HCEC 1CT (cell line): Measurements from ENCODE around the gene S100Z.
"Not testable (repeated sequence)": the region's sequence is repeated elsewhere in the genome, so short reads cannot be mapped to it uniquely, and the experiment has no call there.

Experiments used
- DNase-seq: peaks from one replicate; pipeline ENCODE4 v3.0.0-alpha.2; 2017

Gene S100Z

GRCh38 chr5:76831110-76831452 lies 18.7 kb upstream of the S100Z start:
- peak; percentile 44 for DNase-seq

DNA sequence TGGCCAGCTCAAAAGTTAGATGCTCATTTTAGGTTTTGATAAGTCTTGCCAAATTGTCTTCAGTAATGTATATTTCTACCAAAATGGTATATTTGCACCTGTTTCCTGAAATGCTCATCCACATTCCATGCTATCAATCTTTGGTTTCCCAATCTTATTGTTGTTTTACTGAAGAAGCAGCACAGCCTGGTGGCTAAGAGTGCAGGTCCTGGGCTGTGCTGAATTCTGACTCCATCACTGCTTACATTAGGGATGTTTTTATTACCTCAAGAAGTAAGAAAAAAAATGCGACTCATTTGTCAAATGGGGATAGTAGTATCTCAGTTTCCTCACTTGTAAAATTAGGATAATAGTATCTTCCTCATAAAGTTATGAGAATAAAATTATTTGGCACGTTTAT lies 13.6 kb upstream of the S100Z start:
- peak; percentile 39 for DNase-seq

GRCh38 chr5:76836585-76836984 lies 13.2 kb upstream of the S100Z start:
- peak; percentile 18 for DNase-seq

DNA sequence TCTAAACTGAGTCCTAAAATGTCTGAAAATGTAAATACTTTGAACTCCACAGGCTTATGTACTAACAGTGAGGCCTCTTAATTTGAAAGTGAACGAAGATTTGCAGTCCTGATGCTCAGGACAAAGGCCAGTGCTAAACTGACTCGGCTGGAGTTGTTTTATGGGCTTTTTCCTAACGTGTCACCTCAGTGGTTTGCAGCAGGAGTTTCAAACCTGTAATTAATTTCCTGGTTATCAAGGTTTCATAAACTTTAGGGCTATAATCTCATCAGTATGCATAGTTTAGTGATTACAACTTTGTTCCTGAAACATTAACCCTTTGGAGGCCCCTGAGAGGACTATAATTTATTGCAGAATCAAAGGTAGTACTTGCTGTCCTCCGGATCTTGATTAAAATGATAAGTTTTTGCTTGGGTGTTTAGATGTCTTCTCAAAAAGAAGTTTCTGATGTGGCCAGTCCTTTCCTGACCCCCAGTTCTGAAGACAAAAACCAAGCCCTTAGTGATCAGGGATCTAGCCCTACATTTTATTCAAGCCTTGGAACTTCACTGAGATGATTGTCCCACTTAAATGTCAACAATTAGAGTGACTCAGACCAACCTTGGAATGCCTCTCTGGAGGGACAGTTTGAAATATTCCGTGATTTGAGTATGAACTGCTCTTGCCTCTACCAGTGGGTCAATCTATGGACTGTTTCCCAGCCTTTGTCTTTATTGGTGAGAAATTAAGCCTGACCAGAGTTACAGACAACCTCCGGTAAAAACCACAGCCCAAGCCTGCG lies 11.1 kb upstream of the S100Z start:
- peak; percentile 41 for DNase-seq

- DNase-seq = no peak
Observed at GRCh38 chr5:76841361-76841760, 8.5 kb upstream of the S100Z start.

DNA sequence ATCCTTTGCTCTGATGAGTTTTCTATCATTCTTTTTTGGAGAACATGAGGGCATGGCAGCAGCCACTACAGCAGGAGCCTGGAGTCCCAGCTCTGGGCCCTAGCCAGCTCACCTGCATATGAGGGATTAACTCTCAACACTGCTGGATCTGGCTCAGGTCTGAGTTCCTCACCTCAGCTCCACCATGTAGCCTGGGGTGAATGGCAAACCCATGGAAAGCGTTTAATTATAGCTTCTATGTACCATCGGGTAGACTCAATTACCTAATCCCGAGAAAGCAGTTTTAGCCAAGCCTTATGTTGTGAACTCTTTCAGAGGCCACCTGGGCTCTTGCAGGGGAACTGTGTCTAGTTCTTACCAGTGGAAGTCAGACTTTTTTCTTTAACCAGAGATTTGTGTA lies 3.9 kb upstream of the S100Z start:
- no peak for DNase-seq

DNA sequence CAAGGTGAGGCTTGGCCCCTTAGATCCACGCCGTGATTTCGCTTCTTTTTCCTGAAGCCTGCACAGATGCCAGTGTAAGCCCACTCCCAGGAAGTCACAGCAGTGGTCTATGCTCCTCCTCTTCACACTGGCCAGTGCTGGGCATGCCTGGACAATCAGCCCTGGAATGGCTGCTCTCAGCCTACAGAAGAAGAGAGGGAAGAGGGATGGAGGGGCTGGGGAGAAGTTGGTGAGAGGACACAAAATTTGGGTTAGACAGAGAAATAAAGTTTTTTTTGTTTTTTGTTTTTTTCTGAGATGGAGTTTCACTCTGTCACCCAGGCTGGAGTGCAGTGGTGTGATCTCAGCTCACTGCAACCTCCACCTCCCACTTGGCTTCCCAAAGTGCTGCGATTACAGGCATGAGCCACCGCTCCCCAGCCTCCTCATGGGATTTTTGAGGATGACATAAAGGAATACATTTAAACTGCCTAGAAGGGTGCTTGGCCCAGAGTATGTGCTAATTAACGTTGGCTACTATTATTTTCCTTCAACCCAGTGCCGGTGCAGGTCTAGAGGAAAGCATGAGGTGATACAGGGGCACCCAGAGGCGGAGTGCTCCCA lies 830 bp downstream of the S100Z start:
- DNase-seq = no peak

DNA sequence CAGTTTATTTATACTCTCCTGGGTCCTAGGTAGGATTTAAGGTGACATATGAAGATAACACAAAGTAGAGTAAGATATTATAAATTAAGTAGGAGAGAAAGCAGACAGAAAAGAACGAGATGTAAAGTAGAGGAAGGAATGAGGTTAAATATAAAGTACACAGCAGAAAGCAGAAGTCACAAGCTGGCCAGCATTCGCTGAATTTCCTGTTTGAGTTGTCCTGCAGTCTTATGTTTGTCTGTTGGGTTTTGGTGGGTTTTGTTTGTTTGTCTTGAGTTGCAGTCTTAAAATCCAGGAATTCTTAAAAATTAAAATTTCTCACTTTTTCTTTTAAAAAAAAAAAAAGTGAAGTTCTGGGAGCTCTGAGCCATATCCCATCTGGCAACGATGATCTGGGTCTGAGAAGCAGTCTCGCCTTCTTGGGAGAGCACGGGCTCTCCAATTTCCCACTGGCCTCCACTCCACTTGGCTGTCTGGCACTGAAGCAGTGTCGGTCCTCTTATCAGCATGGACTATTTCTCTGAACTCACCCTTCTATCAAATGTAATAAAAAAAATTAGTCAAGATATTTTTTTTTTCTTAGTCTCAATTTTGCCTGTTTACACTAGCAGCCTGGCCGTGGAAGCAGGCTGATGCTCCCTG lies 2.0 kb downstream of the S100Z start:
- no peak for DNase-seq

- no peak for DNase-seq
Observed at GRCh38 chr5:76852772-76853171, 3.0 kb downstream of the S100Z start.

DNA sequence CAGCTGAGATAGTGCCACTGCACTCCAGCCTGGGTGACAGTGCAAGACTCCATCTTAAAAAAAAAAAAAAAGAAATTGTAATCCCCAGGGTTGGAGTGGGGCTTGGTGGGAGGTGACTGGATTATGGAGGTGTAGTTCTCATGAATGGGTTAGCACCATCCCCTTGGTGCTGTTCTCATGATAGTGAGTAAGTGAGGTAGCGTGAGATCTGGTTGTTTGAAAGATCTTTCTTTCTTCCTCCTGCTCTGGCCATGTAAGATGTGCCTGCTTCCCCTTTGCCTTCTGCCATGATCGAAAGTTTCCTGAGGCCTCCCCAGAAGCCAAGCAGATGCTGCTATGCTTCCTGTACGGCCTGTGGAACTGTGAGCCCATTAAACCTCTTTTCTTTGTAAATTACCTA lies 3.9 kb downstream of the S100Z start:
- not testable (repeated sequence) for DNase-seq

- no peak for DNase-seq
Observed at GRCh38 chr5:76854644-76855043, 4.8 kb downstream of the S100Z start.

GRCh38 chr5:76855501-76855900 lies 5.7 kb downstream of the S100Z start:
- not testable (repeated sequence) for DNase-seq

DNA sequence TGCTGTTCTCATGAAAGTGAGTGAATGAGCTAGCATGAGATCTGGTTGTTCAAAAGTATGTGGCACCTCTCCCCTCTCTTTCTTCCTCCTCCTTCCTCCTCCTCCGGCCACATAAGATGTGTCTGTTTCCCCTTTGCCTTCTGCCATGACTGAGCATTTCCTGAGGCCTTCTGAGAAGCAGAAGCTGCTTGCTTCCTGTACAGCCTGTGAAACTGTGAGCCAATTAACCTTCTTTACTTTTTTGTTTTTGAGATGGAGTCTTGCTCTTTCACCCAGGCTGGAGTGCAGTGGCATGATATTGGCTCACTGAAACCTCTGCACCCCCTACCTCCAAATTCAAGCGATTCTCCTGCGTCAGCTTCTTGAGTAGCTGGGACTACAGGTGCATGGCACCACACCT lies 6.1 kb downstream of the S100Z start:
- no peak for DNase-seq

DNA sequence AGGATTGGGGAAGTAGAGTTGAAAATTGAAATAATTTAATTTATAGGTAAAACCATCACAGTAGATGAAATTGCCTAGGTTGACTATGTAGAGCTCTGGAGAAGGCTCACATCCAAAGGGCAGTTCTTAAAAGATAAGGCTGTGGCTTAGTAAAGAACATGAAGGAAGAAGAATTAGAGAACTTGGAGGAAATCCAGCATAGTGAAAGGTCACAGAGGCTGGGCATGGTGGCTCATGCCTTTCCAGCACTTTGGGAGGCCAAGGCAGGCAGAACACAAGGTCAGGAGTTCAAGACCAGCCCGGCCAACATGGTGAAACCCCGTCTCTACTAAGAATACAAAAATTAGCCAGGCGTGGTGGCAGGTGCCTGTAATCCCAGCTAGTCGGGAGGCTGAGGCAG lies 7.0 kb downstream of the S100Z start:
- DNase-seq = not testable (repeated sequence)

DNA sequence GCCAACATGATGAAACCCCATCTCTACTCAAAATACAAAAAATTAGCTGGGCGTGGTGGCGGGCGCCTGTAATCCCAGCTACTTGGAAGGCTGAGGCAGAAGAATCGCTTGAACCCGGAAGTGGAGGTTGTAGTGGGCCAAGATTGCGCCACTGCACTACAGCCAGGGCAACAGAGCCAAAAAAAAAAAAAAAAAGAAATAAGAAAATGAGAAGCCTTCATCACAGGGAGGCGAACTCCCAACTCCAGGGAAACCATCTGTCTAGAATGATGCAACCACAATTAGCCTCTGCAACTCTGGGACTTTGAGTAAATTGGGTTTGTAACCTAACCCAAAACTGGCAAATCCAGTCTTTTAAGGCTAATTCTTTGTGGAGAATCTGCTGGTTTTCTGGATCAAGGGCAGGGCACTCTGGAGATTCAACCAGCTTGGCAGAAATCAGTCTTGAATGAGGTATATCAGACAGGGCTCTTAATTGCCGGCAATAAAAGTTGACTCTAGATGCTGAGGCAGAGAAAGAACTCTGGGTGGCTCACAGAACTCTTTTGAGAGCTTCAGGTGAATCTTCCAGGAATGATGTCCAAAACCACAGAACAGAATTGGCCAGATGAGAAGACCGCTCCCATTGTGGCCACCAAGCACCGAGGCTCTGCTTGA lies 9.9 kb downstream of the S100Z start:
- no peak for DNase-seq

- peak; percentile 32 for DNase-seq
Observed at GRCh38 chr5:76861612-76862011, 11.8 kb downstream of the S100Z start.

DNA sequence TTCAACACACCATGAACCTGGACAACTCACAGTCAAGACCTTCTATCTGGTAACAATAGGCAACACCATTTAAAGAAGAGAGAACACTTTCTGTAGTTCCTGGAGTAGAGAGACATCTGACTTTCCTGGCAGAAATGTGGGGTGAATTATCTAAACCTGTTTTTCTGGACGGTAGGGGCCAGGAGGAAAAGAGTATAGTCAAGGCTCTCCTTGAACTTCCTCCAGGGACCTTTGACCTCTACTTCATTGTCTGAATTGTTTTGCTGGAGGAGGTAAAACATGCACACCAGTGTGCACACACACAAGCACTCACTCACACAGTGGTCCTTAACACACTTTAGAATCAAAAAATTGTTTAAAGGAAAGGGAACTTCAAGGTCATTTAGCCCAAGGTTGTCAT lies 13.2 kb downstream of the S100Z start:
- no peak for DNase-seq

DNA sequence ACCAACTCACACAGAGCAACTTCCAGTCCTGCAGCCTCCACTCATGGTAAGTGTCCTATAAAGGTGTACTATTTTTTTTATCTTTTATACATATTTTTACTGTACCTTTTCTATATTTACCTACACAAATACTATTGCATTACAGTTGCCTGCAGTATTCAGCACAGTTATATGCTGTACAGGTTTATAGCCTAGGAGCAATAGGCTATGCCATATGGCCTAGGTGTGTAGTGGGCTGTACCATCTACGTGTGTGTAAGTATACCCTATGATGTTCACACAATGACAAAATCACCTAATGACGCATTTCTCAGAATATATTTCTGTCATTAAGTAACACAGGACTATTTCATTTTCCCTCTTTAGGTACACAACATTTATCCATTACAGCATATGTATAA lies 16.7 kb downstream of the S100Z start:
- DNase-seq = no peak

- DNase-seq = no peak
Observed at GRCh38 chr5:76867038-76867437, 17.2 kb downstream of the S100Z start.

DNA sequence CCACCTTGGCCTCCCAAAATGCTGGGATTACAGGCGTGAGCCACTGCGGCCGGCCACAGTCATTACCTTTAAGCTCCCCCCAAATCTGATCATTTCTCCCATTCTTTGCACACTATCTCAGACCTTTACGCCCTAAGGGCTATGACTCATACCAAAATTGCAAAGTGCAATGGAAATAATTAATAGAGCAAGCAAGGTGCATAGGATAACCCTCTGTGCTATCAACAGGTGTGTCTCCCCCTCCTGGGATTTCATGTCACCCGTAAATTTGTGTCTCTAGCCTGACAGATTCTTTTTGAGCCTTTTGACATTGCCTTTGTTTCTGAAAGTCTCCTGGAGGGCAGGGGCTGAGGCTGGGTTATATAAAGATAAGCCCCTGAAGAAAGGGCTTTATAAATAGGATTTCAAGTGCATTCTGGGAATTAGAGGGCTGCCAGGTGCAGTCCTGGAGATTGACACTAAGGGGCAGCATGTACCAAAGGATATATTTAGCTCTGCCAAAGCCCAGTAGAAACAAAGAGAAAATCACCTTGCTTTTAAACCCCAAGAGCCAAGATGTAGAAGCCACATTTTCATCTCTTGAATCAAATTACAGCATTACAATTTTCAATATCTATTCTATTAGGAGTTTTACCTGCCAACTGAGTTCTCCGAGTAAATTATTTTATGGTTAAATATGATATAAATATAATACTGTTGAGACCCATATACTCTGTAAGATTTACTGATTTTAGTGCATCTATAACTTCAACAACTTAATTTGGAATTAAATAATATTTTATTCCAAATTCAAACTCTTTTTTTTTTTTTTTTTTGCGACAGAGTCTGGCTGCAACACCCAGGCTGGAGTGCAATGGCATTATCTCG lies 18.2 kb downstream of the S100Z start:
- DNase-seq = peak; percentile 52

DNA sequence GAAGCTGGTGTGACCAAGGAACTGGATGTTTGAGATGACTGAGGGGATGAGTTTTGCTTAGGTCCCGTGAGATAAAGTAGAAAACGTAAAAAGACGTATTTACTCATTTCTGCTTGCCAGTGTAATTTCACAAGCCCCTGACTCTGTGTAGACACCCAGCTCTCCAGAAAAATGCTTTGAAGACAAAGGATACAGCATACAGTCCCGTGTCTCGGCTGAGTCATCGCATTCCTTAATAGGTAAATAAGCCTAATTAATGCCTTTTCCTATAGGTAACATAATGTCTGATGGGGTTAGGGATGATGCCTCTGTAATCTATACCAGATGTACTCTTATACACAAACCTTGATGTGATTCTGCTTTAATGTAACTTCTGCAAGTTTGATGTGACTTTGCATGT lies 20.2 kb downstream of the S100Z start:
- no peak for DNase-seq

GRCh38 chr5:76874088-76874581 lies 24.3 kb downstream of the S100Z start:
- DNase-seq = no peak
